Ovary (tissue), 9 donors: Measurements from ENCODE around the gene MBP. TPM values are rescaled to one million over a fixed set of nuclear protein-coding genes. Genes with fewer than 3 reads are reported as not detected.
A peak's percentile ranks its signal among the peaks of the same experiment; 100 is the strongest.

Experiments
- DNase-seq, 5 donors: peaks; one replicate each; pipeline ENCODE4 v3.0.0-alpha.2; 2019 to 2020
- H3K27ac ChIP-seq, 2 donors: fragments of 200-600 bp; one replicate each; pipeline versions ENCODE4 v1.5.1 to v1.8.0; 2019 to 2022
- H3K27me3 ChIP-seq: fragments of 200-600 bp; one replicate; pipeline ENCODE4 v1.8.0; 2022
- H3K36me3 ChIP-seq: fragments of 200-600 bp; sonication (generic); one replicate; pipeline ENCODE4 v1.5.1; 2019
- H3K4me1 ChIP-seq: one replicate; pipeline ENCODE4 v1.8.1; 2013; ENCODE audit warnings: mild to moderate bottlenecking, moderate library complexity; ENCODE audit not compliant: insufficient read depth
- H3K4me3 ChIP-seq: fragments of 200-600 bp; sonication (generic); one replicate; pipeline ENCODE4 v1.5.1; 2017
- H3K9me3 ChIP-seq, 2 donors: fragments of 200-600 bp in 1 of 2; sonication (generic) in 1 of 2; one replicate each; pipeline versions ENCODE4 v1.5.1 to v1.8.1; 2013 to 2019; ENCODE audit warnings: mild to moderate bottlenecking in 1 of 2, moderate library complexity in 1 of 2
- EP300 ChIP-seq: sonication (generic); formaldehyde crosslinking; IDR thresholded peaks from one replicate; pipeline ENCODE4 v1.6.1; 2017; ENCODE audit warnings: antibody characterized with exemption
- POLR2A ChIP-seq: fragments of 450-650 bp; IDR thresholded peaks from one replicate; pipeline ENCODE4 v1.6.1; 2017; ENCODE audit warnings: antibody characterized with exemption, mild to moderate bottlenecking, moderate library complexity
- WGBS, 3 donors: extraction: QIAGEN DNeasy Blood & Tissue Kit in 1 of 3; methylation state at CpG; one replicate each; pipeline versions ENCODE4 v1.1.5 to v1.1.7; 2013 to 2017; 5-methylcytosine and 5-hydroxymethylcytosine counted together
- intact Hi-C, 4 donors: fragments of 100-400 bp; cut with DNase I; formaldehyde crosslinking; loops; one replicate each; pipeline versions ENCODE4 v1.11.0 to v1.15.1; 2022 to 2023
- polyA plus RNA-seq, 2 donors: library from polyadenylated mRNA; stranded (reverse); fragments of 200-250 nt in 1 of 2; fragments of 350-450 nt in 1 of 2; fragmentation: Illumina TruSeq in 1 of 2; extraction: RNeasy Lipid Tissue Mini Kit (QIAGEN cat#74804) in 1 of 2; gene quantifications; one replicate each; pipeline ENCODE4 v1.2.3, GENCODE V29; 2013 to 2014
- total RNA-seq, 7 donors: library from RNA; depleted of rRNA in 2 of 7; stranded (reverse); fragments of >200 nt in 2 of 7; fragmentation: NEBNext Ultra II Directional in 3 of 7; extraction: Animal tissue kit (Norgen Biotek cat#: 25700) in 3 of 7; gene quantifications; one replicate each; pipeline versions ENCODE4 v1.1.0 to v1.2.4, GENCODE V29; 2016 to 2023
- TF ChIP-seq, protein P1 (sequence below), 3 donors: fragments of 450-650 bp in 2 of 3; fragments of 200-600 bp in 1 of 3; IDR thresholded peaks; one replicate each; pipeline versions ENCODE4 v1.5.1 to v1.8.0; 2016 to 2022; ENCODE audit warnings: antibody characterized with exemption in 3 of 3, mild to moderate bottlenecking in 1 of 3
- donor health status: DM: no; HTN: no; CAD: no; lungs with moderate emphysema.
- donor health status: DM: no; HTN: no; CAD: no.
- donor health status: Bipolar disorder and iron deficiency.
- donor health status: DM: yes; HTN: yes; CAD: no.
- donor health status: DM: no; HTN: no; CAD: no.
- donor health status: DM: yes; HTN: yes; CAD: no.

The MBP gene
- total and polyA plus RNA-seq, 9 donors, result 7.1 to 38.2 (median 23.2) TPM

DNA sequence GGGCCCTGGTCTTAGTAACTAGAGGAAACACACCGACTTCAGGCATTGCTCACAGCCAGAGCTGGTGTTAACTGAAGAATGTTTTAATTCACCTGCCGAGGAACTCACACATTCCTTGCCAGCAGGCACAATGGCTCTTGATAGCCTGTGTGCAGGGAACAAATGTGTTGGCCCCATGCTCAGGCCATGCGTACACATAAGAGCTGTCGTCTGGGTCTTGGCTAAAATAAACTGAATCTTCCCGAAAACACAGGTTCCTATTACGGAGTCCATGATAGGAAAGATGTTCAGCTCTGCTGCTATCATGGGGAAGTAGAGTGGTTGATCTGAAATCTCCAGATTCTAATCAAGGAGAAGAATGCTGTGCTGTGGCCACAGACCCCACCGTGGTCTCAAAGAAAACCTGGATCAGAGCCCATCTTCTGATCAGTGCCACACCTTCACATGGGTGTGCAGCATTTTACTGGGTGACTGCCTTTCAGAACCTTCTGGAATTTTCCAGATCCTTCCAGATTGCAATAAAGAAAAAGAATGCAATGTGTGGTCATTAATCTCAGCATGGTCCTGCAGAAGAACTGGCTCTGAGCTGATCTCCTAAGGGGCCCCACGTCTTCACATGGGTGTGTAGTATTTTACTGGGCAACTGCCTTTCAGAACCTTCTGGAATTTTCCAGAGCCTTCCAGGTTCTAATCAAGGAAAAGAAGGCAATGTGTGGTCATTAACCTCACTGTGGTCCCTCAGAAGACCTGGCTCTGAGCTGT lies 17.2 kb downstream of the MBP start:
- 65 to 80% (median 71%) methylated on average over 8 of the region's 8 CpGs for WGBS, 3 donors
- Histone ChIP-seq H3K4me3 (no peak overlapping the region), H3K27ac (peak overlapping the region in 1 of 2 donors; percentile 83), H3K27me3 (no peaks in the 10 kb centered on the region), H3K9me3 (no peaks in the 10 kb centered on the region), H3K36me3 (no peaks in the 10 kb centered on the region), H3K4me1 (peaks cover 13% of the 10 kb centered on the region)
- no peak for DNase-seq
- intact Hi-C loops, result no loop called here
- TF ChIP-seq, protein P1, sequence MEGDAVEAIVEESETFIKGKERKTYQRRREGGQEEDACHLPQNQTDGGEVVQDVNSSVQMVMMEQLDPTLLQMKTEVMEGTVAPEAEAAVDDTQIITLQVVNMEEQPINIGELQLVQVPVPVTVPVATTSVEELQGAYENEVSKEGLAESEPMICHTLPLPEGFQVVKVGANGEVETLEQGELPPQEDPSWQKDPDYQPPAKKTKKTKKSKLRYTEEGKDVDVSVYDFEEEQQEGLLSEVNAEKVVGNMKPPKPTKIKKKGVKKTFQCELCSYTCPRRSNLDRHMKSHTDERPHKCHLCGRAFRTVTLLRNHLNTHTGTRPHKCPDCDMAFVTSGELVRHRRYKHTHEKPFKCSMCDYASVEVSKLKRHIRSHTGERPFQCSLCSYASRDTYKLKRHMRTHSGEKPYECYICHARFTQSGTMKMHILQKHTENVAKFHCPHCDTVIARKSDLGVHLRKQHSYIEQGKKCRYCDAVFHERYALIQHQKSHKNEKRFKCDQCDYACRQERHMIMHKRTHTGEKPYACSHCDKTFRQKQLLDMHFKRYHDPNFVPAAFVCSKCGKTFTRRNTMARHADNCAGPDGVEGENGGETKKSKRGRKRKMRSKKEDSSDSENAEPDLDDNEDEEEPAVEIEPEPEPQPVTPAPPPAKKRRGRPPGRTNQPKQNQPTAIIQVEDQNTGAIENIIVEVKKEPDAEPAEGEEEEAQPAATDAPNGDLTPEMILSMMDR (IDR thresholded peaks at IDR 0.05), result no peak
- TF ChIP-seq POLR2A, result no peak
- no peak for TF ChIP-seq EP300

DNA sequence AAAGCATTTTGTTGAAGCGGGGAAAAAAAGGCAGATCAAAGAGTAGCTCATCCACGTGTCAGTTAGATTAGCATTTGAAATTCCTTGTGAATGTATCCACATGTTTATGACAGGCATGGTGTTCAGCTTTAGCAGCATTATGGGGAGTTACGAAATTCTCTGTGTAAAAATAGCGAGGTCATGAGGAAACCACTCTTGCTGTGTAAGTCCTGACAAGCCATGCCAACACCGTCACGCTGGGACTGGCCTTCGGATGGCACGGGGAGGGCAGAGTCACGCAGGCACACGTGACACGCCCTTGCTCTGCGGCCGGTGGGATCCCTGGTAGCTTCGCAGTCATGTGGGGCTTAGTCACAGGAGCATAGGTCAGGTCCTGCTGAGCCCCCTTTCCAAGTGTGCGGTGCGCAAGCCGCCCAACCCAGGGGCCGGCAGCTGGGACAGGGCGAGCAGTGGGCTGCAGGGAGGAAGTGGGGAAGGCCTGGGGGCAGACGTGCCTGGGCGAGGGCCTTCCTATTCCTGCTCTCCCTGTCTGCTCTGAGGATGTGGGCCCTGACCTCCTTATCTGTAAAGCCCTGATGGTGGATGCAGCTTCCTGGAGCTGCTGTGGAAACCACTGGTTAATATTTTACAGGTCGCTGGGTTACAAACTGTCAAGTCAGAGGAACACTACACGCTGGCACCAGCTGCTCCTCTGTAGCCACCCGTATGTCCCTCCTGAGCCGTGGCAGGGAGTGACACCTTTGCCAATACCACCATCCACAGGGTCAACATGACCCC lies 18.0 kb downstream of the MBP start:
- intact Hi-C loops, result no loop called here
- TF ChIP-seq POLR2A (no peak), EP300 (peak; percentile 61)
- TF ChIP-seq, protein P1 (IDR thresholded peaks at IDR 0.05), result no peak

DNA sequence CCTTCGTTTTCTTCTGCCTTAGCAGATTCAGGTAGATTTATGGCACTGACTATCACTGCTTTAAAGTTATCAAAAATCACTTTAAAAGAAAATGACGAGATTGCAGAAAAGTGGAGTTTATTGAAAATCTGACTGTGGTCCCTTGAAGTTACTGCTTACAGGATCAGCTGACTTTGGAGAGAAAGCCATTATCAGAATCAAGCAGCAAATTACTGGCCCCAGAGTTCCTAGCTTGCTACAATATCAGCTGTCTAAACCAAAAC lies 18.5 kb downstream of the MBP start:
- H3K9me3 ChIP-seq, result no peaks in the 10 kb centered on the region
- DNase-seq, result no peak
- intact Hi-C loops, result no loop called here
- H3K36me3 ChIP-seq, result no peaks in the 10 kb centered on the region
- H3K4me1 ChIP-seq, result peaks cover 17% of the 10 kb centered on the region
- TF ChIP-seq, protein P1 (IDR thresholded peaks at IDR 0.05), result no peak
- no peak for TF ChIP-seq EP300
- TF ChIP-seq POLR2A, result no peak
- peak overlapping the region in 1 of 2 donors; percentile 83 for H3K27ac ChIP-seq
- WGBS, 3 donors, result 28 to 37% (median 31%) methylated on average over 2 of the region's 2 CpGs
- H3K27me3 ChIP-seq, result no peaks in the 10 kb centered on the region
- no peak overlapping the region for H3K4me3 ChIP-seq

More for the DNA sequence above, 18.0 kb downstream of the MBP start:
- Histone ChIP-seq H3K36me3 (no peaks in the 10 kb centered on the region), H3K4me1 (peaks cover 14% of the 10 kb centered on the region), H3K27me3 (no peaks in the 10 kb centered on the region), H3K9me3 (no peaks in the 10 kb centered on the region), H3K4me3 (no peak overlapping the region), H3K27ac (peak overlapping the region; percentile 61 to 83)
- WGBS, 3 donors, result 24 to 47% (median 30%) methylated on average over 25 of the region's 25 CpGs
- DNase-seq, result peak; percentile 71 to 87 (median 82)

DNA sequence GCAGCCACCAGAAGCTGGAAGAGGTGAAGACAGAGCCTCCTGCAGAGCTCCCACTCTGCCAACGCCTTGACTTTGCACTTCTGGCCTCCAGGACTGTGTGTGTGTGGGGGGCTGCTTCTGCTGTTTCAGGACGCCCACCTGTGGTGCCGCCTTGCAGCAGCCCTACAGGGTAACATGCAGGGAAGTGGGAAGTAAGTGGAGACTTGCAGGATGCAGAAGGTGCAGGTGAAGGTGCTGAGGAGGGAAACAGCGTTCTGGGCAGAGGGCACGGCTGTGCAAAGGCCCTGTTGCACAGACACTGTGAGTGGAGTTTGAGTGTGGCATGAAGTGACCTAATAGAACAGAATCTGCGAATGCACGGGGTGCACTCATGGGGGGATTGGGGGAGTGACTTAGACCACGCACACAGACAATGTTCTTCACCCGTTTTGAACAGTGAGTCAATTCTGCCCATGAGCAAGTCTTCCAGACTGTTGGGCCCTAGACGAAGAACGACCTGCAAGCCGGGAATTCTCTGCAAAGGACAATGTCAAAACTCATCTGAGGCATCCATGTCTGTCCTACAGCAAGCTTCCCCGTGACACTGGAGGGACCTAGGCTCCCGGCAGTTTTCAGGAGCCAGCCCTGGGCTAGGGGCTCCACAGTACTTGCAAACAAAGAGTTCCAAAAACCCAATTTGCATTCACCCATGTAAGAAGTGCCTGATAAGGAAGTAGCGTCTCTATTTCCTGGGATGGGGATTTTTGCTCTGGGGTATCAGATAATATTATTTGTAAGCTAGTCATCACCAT lies 19.0 kb downstream of the MBP start:
- H3K27ac ChIP-seq, result peak overlapping the region in 1 of 2 donors; percentile 83
- 86 to 90% (median 90%) methylated on average over 15 of the region's 15 CpGs for WGBS, 3 donors
- H3K27me3 ChIP-seq, result no peaks in the 10 kb centered on the region
- H3K4me3 ChIP-seq, result no peak overlapping the region
- H3K4me1 ChIP-seq, result peaks cover 22% of the 10 kb centered on the region
- intact Hi-C loops, result no loop called here
- TF ChIP-seq, protein P1 (IDR thresholded peaks at IDR 0.05), result no peak
- TF ChIP-seq POLR2A (no peak), EP300 (no peak)
- H3K36me3 ChIP-seq, result no peaks in the 10 kb centered on the region
- H3K9me3 ChIP-seq, result no peaks in the 10 kb centered on the region
- DNase-seq, result no peak
